ENCODE results near the gene MGAT4C. TPM values are rescaled to one million over a fixed set of nuclear protein-coding genes. Genes with fewer than 3 reads are reported as not detected.

Gene MGAT4C
- total RNA-seq, 1 experiment from 2014 or later = not detected

GRCh38 chr12:86044396-86044795, 211.8 kb downstream of the MGAT4C start:
- no peak overlapping the region for H3K27ac Mint-ChIP-seq (ENCODE audit: unreplicated experiment)
- DNase-seq = no peak
- TF ChIP-seq CTCF (IDR thresholded peaks at IDR 0.05; ENCODE audit: insufficient read depth in 1 of 2, low read depth in 1 of 2, low read length in 1 of 2, severe bottlenecking in 1 of 2, unreplicated experiment in 1 of 2) = no peak
- no peaks in the 10 kb centered on the region for H3K27me3 Mint-ChIP-seq (ENCODE audit: insufficient read depth, unreplicated experiment)
- Histone ChIP-seq H3K4me1 (no peaks in the 10 kb centered on the region), H3K9me3 (no peaks in the 10 kb centered on the region), H3K4me3 (ENCODE audit: low read depth, low read length) (no peak overlapping the region), H3K36me3 (ENCODE audit: control insufficient read depth, insufficient read depth, low read length) (no peaks in the 10 kb centered on the region), H3K27me3 (replicated peaks; ENCODE audit: control insufficient read depth, insufficient read depth, low read length) (no peaks in the 10 kb centered on the region)
- CTCF ChIA-PET = no interaction called here
- no peak overlapping the region for H3K4me3 Mint-ChIP-seq (ENCODE audit: unreplicated experiment)
- BruUV-seq (replicated peaks) = no TSS peak
- no peaks in the 10 kb centered on the region for H3K36me3 Mint-ChIP-seq (ENCODE audit: insufficient read depth, unreplicated experiment)
- intact Hi-C loops (cut with micrococcal nuclease; ENCODE audit: unreplicated experiment) = no loop called here
- H3K4me1 Mint-ChIP-seq (ENCODE audit: low read depth, unreplicated experiment) = no peaks in the 10 kb centered on the region
- peaks cover 8% of the 10 kb centered on the region for H3K9me3 Mint-ChIP-seq (ENCODE audit: unreplicated experiment)
- POLR2A ChIA-PET = no interaction called here

GRCh38 chr12:86042062-86042461, 214.1 kb downstream of the MGAT4C start:
- DNase-seq = no peak
- TF ChIP-seq CTCF (IDR thresholded peaks at IDR 0.05; ENCODE audit: insufficient read depth in 1 of 2, low read depth in 1 of 2, low read length in 1 of 2, severe bottlenecking in 1 of 2, unreplicated experiment in 1 of 2) = no peak
- H3K9me3 ChIP-seq = 0 out of 2 replicates have a peak, but pooled peaks cover 7% of the 10 kb centered on the region
- Mint-ChIP-seq H3K4me3 (ENCODE audit: unreplicated experiment) (no peak overlapping the region), H3K9me3 (ENCODE audit: unreplicated experiment) (peaks cover 30% of the 10 kb centered on the region), H3K36me3 (ENCODE audit: insufficient read depth, unreplicated experiment) (no peaks in the 10 kb centered on the region), H3K4me1 (ENCODE audit: low read depth, unreplicated experiment) (no peaks in the 10 kb centered on the region), H3K27ac (ENCODE audit: unreplicated experiment) (no peak overlapping the region), H3K27me3 (ENCODE audit: insufficient read depth, unreplicated experiment) (no peaks in the 10 kb centered on the region)
- BruUV-seq (replicated peaks) = no TSS peak
- no peak overlapping the region for H3K4me3 ChIP-seq (ENCODE audit: low read depth, low read length)
- no peaks in the 10 kb centered on the region for H3K4me1 ChIP-seq
- H3K36me3 ChIP-seq (ENCODE audit: control insufficient read depth, insufficient read depth, low read length) = no peaks in the 10 kb centered on the region
- intact Hi-C loops (cut with micrococcal nuclease; ENCODE audit: unreplicated experiment) = no loop called here
- ChIA-PET POLR2A (no interaction called here), CTCF (no interaction called here)
- H3K27me3 ChIP-seq (replicated peaks; ENCODE audit: control insufficient read depth, insufficient read depth, low read length) = no peaks in the 10 kb centered on the region

- CTCF ChIA-PET = no interaction called here
- H3K4me1 Mint-ChIP-seq (ENCODE audit: low read depth, unreplicated experiment) = no peaks in the 10 kb centered on the region
Observed at GRCh38 chr12:86018361-86018760, 237.8 kb downstream of the MGAT4C start.

More at GRCh38 chr12:86018361-86018760, 237.8 kb downstream of the MGAT4C start:
- no peaks in the 10 kb centered on the region for H3K27me3 Mint-ChIP-seq (ENCODE audit: insufficient read depth, unreplicated experiment)
- Histone ChIP-seq H3K36me3 (ENCODE audit: control insufficient read depth, insufficient read depth, low read length) (no peaks in the 10 kb centered on the region), H3K4me1 (no peaks in the 10 kb centered on the region), H3K4me3 (ENCODE audit: low read depth, low read length) (no peak overlapping the region), H3K9me3 (no peaks in the 10 kb centered on the region), H3K27me3 (replicated peaks; ENCODE audit: control insufficient read depth, insufficient read depth, low read length) (no peaks in the 10 kb centered on the region)
- POLR2A ChIA-PET = no interaction called here
- no peaks in the 10 kb centered on the region for H3K36me3 Mint-ChIP-seq (ENCODE audit: insufficient read depth, unreplicated experiment)
- no peak for TF ChIP-seq CTCF (IDR thresholded peaks at IDR 0.05; ENCODE audit: insufficient read depth in 1 of 2, low read depth in 1 of 2, low read length in 1 of 2, severe bottlenecking in 1 of 2, unreplicated experiment in 1 of 2)
- intact Hi-C loops (cut with micrococcal nuclease; ENCODE audit: unreplicated experiment) = no loop called here
- H3K9me3 Mint-ChIP-seq (ENCODE audit: unreplicated experiment) = no peaks in the 10 kb centered on the region
- BruUV-seq (replicated peaks) = no TSS peak
- no peak overlapping the region for H3K4me3 Mint-ChIP-seq (ENCODE audit: unreplicated experiment)
- no peak overlapping the region for H3K27ac Mint-ChIP-seq (ENCODE audit: unreplicated experiment)
- DNase-seq = no peak

All from Caco-2 (cell line).